HEK293 (cell line): ENCODE data around the gene WTAP.

Experiments
- BCL11B ChIP-seq: fragments of 450-650 bp; formaldehyde crosslinking; IDR thresholded peaks from 2 replicates; pipeline ENCODE4 v1.5.1; 2016; ENCODE audit warnings: low read depth, missing biosample characterization, missing genetic modification characterization
- HOXC10 ChIP-seq: sonication (generic); formaldehyde crosslinking; IDR thresholded peaks from 2 replicates; pipeline ENCODE4 v1.8.1; 2023; ENCODE audit warnings: mild to moderate bottlenecking, missing genetic modification reagents
- IKZF3 ChIP-seq: fragments of 450-650 bp; IDR thresholded peaks from 2 replicates; pipeline ENCODE4 v1.5.0; 2018; ENCODE audit warnings: missing biosample characterization, mild to moderate bottlenecking, missing genetic modification characterization, moderate library complexity
- KLF10 ChIP-seq: fragments of 450-650 bp; IDR thresholded peaks from 2 replicates; pipeline ENCODE4 v1.5.1; 2018; ENCODE audit warnings: missing biosample characterization, mild to moderate bottlenecking, missing genetic modification characterization
- RBAK ChIP-seq: fragments of 450-650 bp; formaldehyde crosslinking; IDR thresholded peaks from 2 replicates; pipeline ENCODE4 v1.5.1; 2016; ENCODE audit warnings: missing biosample characterization, missing genetic modification characterization
- SETDB1 ChIP-seq: IDR thresholded peaks from one replicate; pipeline ENCODE4 v1.6.1; 2017; ENCODE audit warnings: mild to moderate bottlenecking, low read length, moderate library complexity, mixed read lengths; ENCODE audit not compliant: insufficient read length
- SP2 ChIP-seq: fragments of 450-650 bp; formaldehyde crosslinking; IDR thresholded peaks from 2 replicates; pipeline ENCODE4 v1.5.1; 2016; ENCODE audit warnings: missing biosample characterization, missing genetic modification characterization
- SP3 ChIP-seq: fragments of 450-650 bp; formaldehyde crosslinking; IDR thresholded peaks from 2 replicates; pipeline ENCODE4 v1.5.1; 2016; ENCODE audit warnings: missing biosample characterization, missing genetic modification characterization
- YY2 ChIP-seq: fragments of 450-650 bp; formaldehyde crosslinking; IDR thresholded peaks from 2 replicates; pipeline ENCODE4 v1.5.1; 2016; ENCODE audit warnings: missing biosample characterization, missing genetic modification characterization
- ZBTB1 ChIP-seq: fragments of 450-650 bp; formaldehyde crosslinking; IDR thresholded peaks from 2 replicates; pipeline ENCODE4 v1.5.1; 2016; ENCODE audit warnings: missing biosample characterization, missing genetic modification characterization
- ZBTB10 ChIP-seq: fragments of 450-650 bp; formaldehyde crosslinking; IDR thresholded peaks from 2 replicates; pipeline ENCODE4 v1.5.1; 2016; ENCODE audit warnings: missing biosample characterization, missing genetic modification characterization
- ZBTB17 ChIP-seq: fragments of 450-650 bp; formaldehyde crosslinking; IDR thresholded peaks from 2 replicates; pipeline ENCODE4 v1.5.1; 2016; ENCODE audit warnings: missing biosample characterization, missing genetic modification characterization
- ZFP3 ChIP-seq: fragments of 450-650 bp; formaldehyde crosslinking; IDR thresholded peaks from 2 replicates; pipeline ENCODE4 v1.5.1; 2016; ENCODE audit warnings: low read depth, missing biosample characterization, missing genetic modification characterization
- ZNF133 ChIP-seq: fragments of 450-650 bp; formaldehyde crosslinking; IDR thresholded peaks from 2 replicates; pipeline ENCODE4 v1.5.1; 2016; ENCODE audit warnings: missing biosample characterization, missing genetic modification characterization
- ZNF221 ChIP-seq: fragments of 450-650 bp; formaldehyde crosslinking; IDR thresholded peaks from 2 replicates; pipeline ENCODE4 v1.5.1; 2017; ENCODE audit warnings: missing biosample characterization, missing genetic modification characterization, borderline replicate concordance
- ZNF292 ChIP-seq: fragments of 450-650 bp; formaldehyde crosslinking; IDR thresholded peaks from 2 replicates; pipeline ENCODE4 v1.5.1; 2016; ENCODE audit warnings: low read depth, missing biosample characterization, missing genetic modification characterization, borderline replicate concordance
- ZNF324 ChIP-seq: fragments of 450-650 bp; formaldehyde crosslinking; IDR thresholded peaks from 2 replicates; pipeline ENCODE4 v1.5.1; 2016; ENCODE audit warnings: missing biosample characterization, missing genetic modification characterization
- ZNF391 ChIP-seq: fragments of 450-650 bp; formaldehyde crosslinking; IDR thresholded peaks from 2 replicates; pipeline ENCODE4 v1.5.1; 2016; ENCODE audit warnings: low read depth, missing biosample characterization, missing genetic modification characterization, borderline replicate concordance
- ZNF404 ChIP-seq: fragments of 450-650 bp; formaldehyde crosslinking; IDR thresholded peaks from 2 replicates; pipeline ENCODE4 v1.5.1; 2017; ENCODE audit warnings: missing biosample characterization, missing genetic modification characterization
- ZNF473 ChIP-seq: fragments of 450-650 bp; formaldehyde crosslinking; IDR thresholded peaks from 2 replicates; pipeline ENCODE4 v1.5.1; 2017; ENCODE audit warnings: missing biosample characterization, missing genetic modification characterization
- ZNF48 ChIP-seq: fragments of 450-650 bp; formaldehyde crosslinking; IDR thresholded peaks from 2 replicates; pipeline ENCODE4 v1.5.1; 2016; ENCODE audit warnings: missing biosample characterization, missing genetic modification characterization
- ZNF544 ChIP-seq: fragments of 450-650 bp; formaldehyde crosslinking; IDR thresholded peaks from 2 replicates; pipeline ENCODE4 v1.5.0; 2017; ENCODE audit warnings: missing biosample characterization, missing genetic modification characterization
- ZNF596 ChIP-seq: fragments of 450-650 bp; IDR thresholded peaks from 2 replicates; pipeline ENCODE4 v1.5.0; 2018; ENCODE audit warnings: missing biosample characterization, mild to moderate bottlenecking, missing genetic modification characterization, moderate library complexity
- ZNF660 ChIP-seq: fragments of 450-650 bp; IDR thresholded peaks from 2 replicates; pipeline ENCODE4 v1.5.1; 2018; ENCODE audit warnings: missing biosample characterization, mild to moderate bottlenecking, missing genetic modification characterization
- ZNF664 ChIP-seq: fragments of 450-650 bp; formaldehyde crosslinking; IDR thresholded peaks from 2 replicates; pipeline ENCODE4 v1.5.1; 2016; ENCODE audit warnings: missing biosample characterization, missing genetic modification characterization
- ZNF776 ChIP-seq: fragments of 450-650 bp; formaldehyde crosslinking; IDR thresholded peaks from 2 replicates; pipeline ENCODE4 v1.5.0; 2017; ENCODE audit warnings: missing biosample characterization, missing genetic modification characterization, borderline replicate concordance
- TF ChIP-seq, protein P1 (sequence below): fragments of 450-650 bp; formaldehyde crosslinking; IDR thresholded peaks from 2 replicates; pipeline ENCODE4 v1.5.1; 2016; ENCODE audit warnings: missing biosample characterization, missing genetic modification characterization
- TF ChIP-seq, protein P2 (sequence below): fragments of 450-650 bp; formaldehyde crosslinking; IDR thresholded peaks from 2 replicates; pipeline ENCODE4 v1.5.1; 2016; ENCODE audit warnings: missing biosample characterization, missing genetic modification characterization
- TF ChIP-seq, protein P3 (sequence below): fragments of 450-650 bp; formaldehyde crosslinking; IDR thresholded peaks from 2 replicates; pipeline ENCODE4 v1.5.1; 2017; ENCODE audit warnings: missing biosample characterization, missing genetic modification characterization

Gene WTAP

DNA sequence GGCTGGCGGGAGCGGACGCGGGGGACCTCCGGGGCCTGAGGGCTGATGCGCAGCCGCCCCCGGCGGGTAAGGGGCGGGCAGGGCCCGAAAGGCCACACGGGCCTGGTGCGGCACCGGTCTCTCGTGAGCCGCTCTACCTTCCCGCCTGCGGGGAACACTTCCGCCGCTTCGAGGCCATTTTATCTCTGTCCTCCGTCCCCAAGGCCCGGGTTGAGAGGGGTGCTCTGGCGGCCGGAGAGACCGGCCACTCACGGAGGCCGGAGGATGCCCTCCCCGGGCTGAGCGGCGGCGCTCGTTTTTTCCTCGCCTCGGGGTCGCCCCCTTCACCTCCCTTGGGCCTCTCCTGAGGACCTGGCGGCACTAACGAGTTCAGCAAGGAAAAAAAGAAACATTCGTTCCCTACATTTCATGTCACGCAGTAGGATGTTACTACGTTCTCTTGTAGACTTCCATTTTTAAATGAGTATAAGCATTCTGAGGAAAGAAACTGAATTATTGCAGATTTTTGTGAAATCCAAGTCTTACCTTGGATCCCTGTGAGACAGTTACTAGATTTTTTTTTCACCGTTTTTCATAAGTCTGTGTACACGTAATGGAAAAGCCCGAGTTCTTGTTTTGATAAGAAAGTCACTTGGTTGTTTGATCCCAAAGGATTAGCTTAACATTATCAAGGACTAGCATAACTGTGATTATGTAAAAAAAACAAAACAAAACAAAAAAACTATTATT lies 575 bp downstream of the WTAP start (continued):
- TF ChIP-seq ZNF664 (tag by site-specific recombination), result no peak
- no peak for TF ChIP-seq RBAK (tag by site-specific recombination)
- no peak for TF ChIP-seq SP3 (tag by site-specific recombination)
- TF ChIP-seq, protein P1, sequence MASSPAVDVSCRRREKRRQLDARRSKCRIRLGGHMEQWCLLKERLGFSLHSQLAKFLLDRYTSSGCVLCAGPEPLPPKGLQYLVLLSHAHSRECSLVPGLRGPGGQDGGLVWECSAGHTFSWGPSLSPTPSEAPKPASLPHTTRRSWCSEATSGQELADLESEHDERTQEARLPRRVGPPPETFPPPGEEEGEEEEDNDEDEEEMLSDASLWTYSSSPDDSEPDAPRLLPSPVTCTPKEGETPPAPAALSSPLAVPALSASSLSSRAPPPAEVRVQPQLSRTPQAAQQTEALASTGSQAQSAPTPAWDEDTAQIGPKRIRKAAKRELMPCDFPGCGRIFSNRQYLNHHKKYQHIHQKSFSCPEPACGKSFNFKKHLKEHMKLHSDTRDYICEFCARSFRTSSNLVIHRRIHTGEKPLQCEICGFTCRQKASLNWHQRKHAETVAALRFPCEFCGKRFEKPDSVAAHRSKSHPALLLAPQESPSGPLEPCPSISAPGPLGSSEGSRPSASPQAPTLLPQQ (tag by site-specific recombination), result no peak
- TF ChIP-seq HOXC10 (CRISPR knock-in tag), result no peak
- peak; percentile 66; the same call in 1 of the 2 replicates for TF ChIP-seq ZNF660
- TF ChIP-seq ZNF776, result no peak
- TF ChIP-seq ZNF48 (tag by site-specific recombination), result no peak
- no peak; the same call in 1 of the 2 replicates for TF ChIP-seq KLF10 (tag by site-specific recombination)
- TF ChIP-seq YY2 (tag by site-specific recombination), result no peak
- peak; percentile 72 for TF ChIP-seq SP2 (tag by site-specific recombination)
- no peak for TF ChIP-seq ZBTB1
- TF ChIP-seq ZFP3 (tag by site-specific recombination), result no peak
- no peak for TF ChIP-seq ZNF473 (tag by site-specific recombination)
- TF ChIP-seq ZNF596, result 0 out of 2 replicates have a peak, but pooled peaks have one; percentile 1
- TF ChIP-seq ZNF391, result no peak
- TF ChIP-seq ZNF544 (tag by site-specific recombination), result no peak
- TF ChIP-seq, protein P2, sequence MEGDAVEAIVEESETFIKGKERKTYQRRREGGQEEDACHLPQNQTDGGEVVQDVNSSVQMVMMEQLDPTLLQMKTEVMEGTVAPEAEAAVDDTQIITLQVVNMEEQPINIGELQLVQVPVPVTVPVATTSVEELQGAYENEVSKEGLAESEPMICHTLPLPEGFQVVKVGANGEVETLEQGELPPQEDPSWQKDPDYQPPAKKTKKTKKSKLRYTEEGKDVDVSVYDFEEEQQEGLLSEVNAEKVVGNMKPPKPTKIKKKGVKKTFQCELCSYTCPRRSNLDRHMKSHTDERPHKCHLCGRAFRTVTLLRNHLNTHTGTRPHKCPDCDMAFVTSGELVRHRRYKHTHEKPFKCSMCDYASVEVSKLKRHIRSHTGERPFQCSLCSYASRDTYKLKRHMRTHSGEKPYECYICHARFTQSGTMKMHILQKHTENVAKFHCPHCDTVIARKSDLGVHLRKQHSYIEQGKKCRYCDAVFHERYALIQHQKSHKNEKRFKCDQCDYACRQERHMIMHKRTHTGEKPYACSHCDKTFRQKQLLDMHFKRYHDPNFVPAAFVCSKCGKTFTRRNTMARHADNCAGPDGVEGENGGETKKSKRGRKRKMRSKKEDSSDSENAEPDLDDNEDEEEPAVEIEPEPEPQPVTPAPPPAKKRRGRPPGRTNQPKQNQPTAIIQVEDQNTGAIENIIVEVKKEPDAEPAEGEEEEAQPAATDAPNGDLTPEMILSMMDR (tag by site-specific recombination), result peak; percentile 53
- no peak for TF ChIP-seq SETDB1
- no peak for TF ChIP-seq ZNF324 (tag by site-specific recombination)
- TF ChIP-seq IKZF3 (tag by site-specific recombination), result no peak
- TF ChIP-seq ZNF292 (tag by site-specific recombination), result no peak
- no peak for TF ChIP-seq ZNF404 (tag by site-specific recombination)
- no peak for TF ChIP-seq ZNF221 (tag by site-specific recombination)
- TF ChIP-seq, protein P3, sequence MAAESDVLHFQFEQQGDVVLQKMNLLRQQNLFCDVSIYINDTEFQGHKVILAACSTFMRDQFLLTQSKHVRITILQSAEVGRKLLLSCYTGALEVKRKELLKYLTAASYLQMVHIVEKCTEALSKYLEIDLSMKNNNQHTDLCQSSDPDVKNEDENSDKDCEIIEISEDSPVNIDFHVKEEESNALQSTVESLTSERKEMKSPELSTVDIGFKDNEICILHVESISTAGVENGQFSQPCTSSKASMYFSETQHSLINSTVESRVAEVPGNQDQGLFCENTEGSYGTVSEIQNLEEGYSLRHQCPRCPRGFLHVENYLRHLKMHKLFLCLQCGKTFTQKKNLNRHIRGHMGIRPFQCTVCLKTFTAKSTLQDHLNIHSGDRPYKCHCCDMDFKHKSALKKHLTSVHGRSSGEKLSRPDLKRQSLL (tag by site-specific recombination), result no peak
- TF ChIP-seq ZNF133 (tag by site-specific recombination), result no peak
- no peak for TF ChIP-seq ZBTB17 (tag by site-specific recombination)
- peak; percentile 72 for TF ChIP-seq ZBTB10 (tag by site-specific recombination)
- 0 out of 2 replicates have a peak, but pooled peaks have one; percentile 19 for TF ChIP-seq BCL11B (tag by site-specific recombination)
